K562 (cell line): ENCODE results near the gene FAM89B. TPM values are rescaled to one million over a fixed set of nuclear protein-coding genes. Genes with fewer than 3 reads are reported as not detected.

Experiments used
- ARID3A ChIP-seq: IDR thresholded peaks from 2 replicates; pipeline ENCODE4 v1.6.1; 2012; ENCODE audit warnings: low read depth, low read length, improper control_type of control experiment, borderline replicate concordance
- CBX2 ChIP-seq: fragments of 200-600 bp; sonication (generic); IDR thresholded peaks from one replicate; pipeline ENCODE4 v1.6.1; 2012; ENCODE audit warnings: mild to moderate bottlenecking, low read length, inconsistent platforms; ENCODE audit not compliant: insufficient read depth, poor library complexity, severe bottlenecking
- CREM ChIP-seq: IDR thresholded peaks from 2 replicates; pipeline ENCODE4 v1.6.1; 2014; ENCODE audit warnings: antibody characterized with exemption, low read depth
- CTBP1 ChIP-seq: fragments of 450-650 bp; IDR thresholded peaks from 2 replicates; pipeline ENCODE4 v1.6.1; 2016; ENCODE audit warnings: borderline replicate concordance
- ELF2 ChIP-seq: fragments of 250-450 bp; sonication (Bioruptor Pico); IDR thresholded peaks from 2 replicates; pipeline ENCODE4 v1.5.0; 2021; ENCODE audit warnings: mild to moderate bottlenecking
- ERF ChIP-seq: fragments of 450-650 bp; formaldehyde crosslinking; IDR thresholded peaks from 2 replicates; pipeline ENCODE4 v1.4.0; 2020; ENCODE audit warnings: mild to moderate bottlenecking, mixed read lengths
- ETV5 ChIP-seq: sonication (generic); formaldehyde crosslinking; IDR thresholded peaks from 2 replicates; pipeline ENCODE4 v1.4.0; 2020; ENCODE audit warnings: low read depth, mild to moderate bottlenecking, missing genetic modification reagents
- NFIC ChIP-seq: fragments of 450-650 bp; IDR thresholded peaks from 2 replicates; pipeline ENCODE4 v1.6.1; 2017; ENCODE audit warnings: mild to moderate bottlenecking, inconsistent platforms
- NKRF ChIP-seq: fragments of 450-650 bp; IDR thresholded peaks from 2 replicates; pipeline ENCODE4 v1.6.1; 2016; ENCODE audit warnings: borderline replicate concordance
- PHF8 ChIP-seq: fragments of 200-600 bp; sonication (generic); IDR thresholded peaks from 2 replicates; pipeline ENCODE4 v1.6.1; 2012; ENCODE audit warnings: mixed run types, mild to moderate bottlenecking, inconsistent platforms, low read length, moderate library complexity, borderline replicate concordance
- RB1 ChIP-seq: fragments of 450-650 bp; IDR thresholded peaks from 2 replicates; pipeline ENCODE4 v1.6.1; 2017; ENCODE audit warnings: low read depth, mild to moderate bottlenecking
- SAP30 ChIP-seq: fragments of 200-600 bp; sonication (generic); IDR thresholded peaks from 2 replicates; pipeline ENCODE4 v1.6.1; 2012; ENCODE audit warnings: borderline replicate concordance, low read depth, mild to moderate bottlenecking, moderate library complexity, low read length, control low read depth, inconsistent platforms; ENCODE audit not compliant: insufficient read depth, poor library complexity, severe bottlenecking
- SIN3A ChIP-seq, 2 experiments: fragments of 150-350 bp in 1 of 2; IDR thresholded peaks; 2 replicates each; pipeline ENCODE4 v1.6.1; 2011 to 2016; ENCODE audit warnings: borderline replicate concordance in 2 of 2, low read depth in 2 of 2, low read length in 2 of 2, mild to moderate bottlenecking in 2 of 2, moderate library complexity in 2 of 2; ENCODE audit not compliant: control insufficient read depth in 1 of 2
- SIN3B ChIP-seq: fragments of 450-650 bp; IDR thresholded peaks from 2 replicates; pipeline ENCODE4 v1.6.1; 2017; ENCODE audit warnings: low read depth, mild to moderate bottlenecking, moderate library complexity
- SMARCB1 ChIP-seq: IDR thresholded peaks from 2 replicates; pipeline ENCODE4 v1.6.1; 2011; ENCODE audit warnings: improper control_type of control experiment, low read depth; ENCODE audit not compliant: insufficient read length
- SNIP1 ChIP-seq: fragments of 450-650 bp; IDR thresholded peaks from 2 replicates; pipeline ENCODE4 v1.7.1; 2017; ENCODE audit warnings: low read depth, mild to moderate bottlenecking
- SRF ChIP-seq, 2 experiments: fragments of 250-450, 450-650 bp in 1 of 2; sonication (Bioruptor Pico) in 1 of 2; sonication (generic) in 1 of 2; formaldehyde crosslinking; IDR thresholded peaks; 2 replicates each; pipeline versions ENCODE4 v1.5.0 to v1.5.1; 2020 to 2022; ENCODE audit warnings: mild to moderate bottlenecking in 1 of 2, missing genetic modification reagents in 1 of 2
- THRB ChIP-seq: fragments of 450-650 bp; formaldehyde crosslinking; conservative IDR thresholded peaks from 2 replicates; pipeline ENCODE4 v1.4.0; 2022; ENCODE audit warnings: mild to moderate bottlenecking, missing genetic modification characterization
- ZBTB7A ChIP-seq: IDR thresholded peaks from 2 replicates; pipeline ENCODE4 v1.6.1; 2011; ENCODE audit warnings: low read depth, mild to moderate bottlenecking, low read length, moderate library complexity, borderline replicate concordance; ENCODE audit not compliant: control insufficient read depth
- ZFP1 ChIP-seq: fragments of 450-650 bp; formaldehyde crosslinking; IDR thresholded peaks from 2 replicates; pipeline ENCODE4 v1.4.0; 2020; ENCODE audit warnings: mild to moderate bottlenecking, mixed read lengths
- ZNF282 ChIP-seq: sonication (generic); formaldehyde crosslinking; IDR thresholded peaks from 2 replicates; pipeline ENCODE4 v1.8.1; 2023; ENCODE audit warnings: missing genetic modification reagents
- ZNF347 ChIP-seq: fragments of 450-650 bp; formaldehyde crosslinking; IDR thresholded peaks from 2 replicates; pipeline ENCODE4 v1.4.0; 2020; ENCODE audit warnings: low read depth, mild to moderate bottlenecking, moderate library complexity
- ZNF79 ChIP-seq: fragments of 250-450 bp; sonication (Bioruptor Pico); IDR thresholded peaks from 2 replicates; pipeline ENCODE4 v1.4.0; 2020; ENCODE audit warnings: low read depth, mild to moderate bottlenecking, moderate library complexity
- polyA plus RNA-seq, 8 experiments: library from polyadenylated mRNA; depleted of rRNA in 4 of 8; stranded (reverse) in 5 of 8; unstranded in 3 of 8; fragments of >200 nt; fragmentation: Nextera tagmentation in 2 of 8; fragmentation: Illumina TruSeq in 1 of 8; extraction: Ambion mirVana in 2 of 8; extraction: Trizol in 1 of 8; gene quantifications; 2 replicates each; pipeline versions ENCODE4 v1.2.1 to v1.2.3, GENCODE V29; 2011 to 2014; ENCODE audit warnings: inconsistent platforms in 1 of 8, missing spikeins in 1 of 8
- total RNA-seq, 7 experiments: library from RNA; depleted of rRNA in 6 of 7; stranded (reverse); fragments of >200 nt in 6 of 7; fragmentation: Illumina TruSeq in 2 of 7; extraction: Trizol in 2 of 7; gene quantifications; 2 replicates each; pipeline versions ENCODE4 v1.2.1 to v1.2.3, GENCODE V29; 2011 to 2021; ENCODE audit warnings: low replicate concordance in 1 of 7

FAM89B gene
- total and polyA plus RNA-seq, 9 of the 15 experiments (the other 6 are each of a cell fraction or from before 2014, with no cell fraction given): 0.32 to 27.6 (median 11.9) TPM

DNA sequence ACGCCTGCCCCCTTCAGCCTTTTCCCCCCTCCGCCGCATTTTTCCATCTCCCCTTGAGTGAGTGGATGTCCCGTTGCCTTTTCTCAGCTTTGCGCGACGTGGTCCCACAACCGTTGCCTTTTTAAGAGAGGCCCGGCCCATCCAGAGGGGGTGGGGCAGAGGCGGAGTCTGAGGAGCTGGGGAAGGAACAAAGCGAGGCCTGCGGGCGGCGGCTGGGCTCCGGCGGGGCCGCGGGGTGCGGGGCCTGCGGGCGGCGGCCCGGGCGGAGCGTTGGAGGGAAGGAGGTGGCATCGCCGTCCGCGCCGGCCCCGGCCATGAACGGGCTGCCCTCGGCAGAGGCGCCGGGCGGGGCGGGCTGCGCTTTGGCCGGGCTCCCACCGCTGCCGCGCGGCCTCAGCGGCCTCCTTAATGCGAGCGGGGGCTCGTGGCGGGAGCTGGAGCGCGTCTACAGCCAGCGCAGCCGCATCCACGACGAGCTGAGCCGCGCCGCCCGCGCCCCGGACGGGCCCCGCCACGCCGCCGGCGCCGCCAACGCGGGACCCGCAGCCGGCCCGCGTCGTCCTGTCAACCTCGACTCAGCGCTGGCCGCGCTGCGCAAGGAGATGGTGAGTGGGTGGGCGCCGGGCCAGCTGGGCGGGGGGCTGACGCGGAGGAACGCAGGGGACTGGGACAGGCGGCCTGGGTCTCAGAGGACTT, at the start of gene FAM89B (continued):
- TF ChIP-seq CTBP1 (peak; percentile 14; the same call in 1 of the 2 replicates), CREM (peak; percentile 20; the same call in 1 of the 2 replicates), SMARCB1 (no peak), NFIC (peak; percentile 39; the same call in 1 of the 2 replicates), ZFP1 (CRISPR knock-in tag) (no peak), ETV5 (0 out of 2 replicates have a peak, but pooled peaks have one; percentile 8), ERF (CRISPR knock-in tag) (0 out of 2 replicates have a peak, but pooled peaks have one; percentile 81), SIN3A (IDR thresholded peaks at IDR 0.05; ENCODE audit: borderline replicate concordance in 2 of 2, control insufficient read depth in 1 of 2, low read depth in 2 of 2, low read length in 2 of 2) (peak in 1 of 2 experiments; percentile 42; a peak in 2 of 4 replicates), CBX2 (no peak), PHF8 (peak; percentile 70; the same call in 1 of the 2 replicates), ZNF79 (CRISPR knock-in tag) (no peak), SRF (CRISPR knock-in tag; IDR thresholded peaks at IDR 0.05) (0 out of 4 replicates have a peak, but pooled peaks of 1 of the 2 experiments have one; percentile 39), ARID3A (no peak), RB1 (peak; percentile 74; the same call in 1 of the 2 replicates), NKRF (peak; percentile 51; the same call in 1 of the 2 replicates), SNIP1 (peak; percentile 99), SAP30 (peak; percentile 82), ZBTB7A (peak; percentile 71; the same call in 1 of the 2 replicates), ELF2 (CRISPR knock-in tag) (no peak), THRB (no peak), SIN3B (peak; percentile 60; the same call in 1 of the 2 replicates), ZNF282 (CRISPR knock-in tag) (no peak), ZNF347 (no peak)
